AG10803 (cell line): ENCODE results near the gene ERRFI1.

Experiments
- DNase-seq: peaks from one replicate; pipeline ENCODE4 v3.0.0; 2010; ENCODE audit warnings: low read depth
- H3K4me3 ChIP-seq: 2 replicates; pipeline ENCODE4 v1.5.1; 2011; ENCODE audit warnings: mild to moderate bottlenecking, low read length, control low read depth
- CTCF ChIP-seq: conservative IDR thresholded peaks from 2 replicates; pipeline ENCODE4 v1.5.1; 2011; ENCODE audit warnings: mild to moderate bottlenecking, low read length, control low read depth, inconsistent platforms

The ERRFI1 gene

GRCh38 chr1:8002329-8002910 lies 23.7 kb downstream of the ERRFI1 start:
- no peak for TF ChIP-seq CTCF
- H3K4me3 ChIP-seq: no peak overlapping the region
- no peak for DNase-seq

GRCh38 chr1:7995437-7995836 lies 30.7 kb downstream of the ERRFI1 start:
- no peak for DNase-seq
- H3K4me3 ChIP-seq: no peak overlapping the region
- no peak for TF ChIP-seq CTCF

DNA sequence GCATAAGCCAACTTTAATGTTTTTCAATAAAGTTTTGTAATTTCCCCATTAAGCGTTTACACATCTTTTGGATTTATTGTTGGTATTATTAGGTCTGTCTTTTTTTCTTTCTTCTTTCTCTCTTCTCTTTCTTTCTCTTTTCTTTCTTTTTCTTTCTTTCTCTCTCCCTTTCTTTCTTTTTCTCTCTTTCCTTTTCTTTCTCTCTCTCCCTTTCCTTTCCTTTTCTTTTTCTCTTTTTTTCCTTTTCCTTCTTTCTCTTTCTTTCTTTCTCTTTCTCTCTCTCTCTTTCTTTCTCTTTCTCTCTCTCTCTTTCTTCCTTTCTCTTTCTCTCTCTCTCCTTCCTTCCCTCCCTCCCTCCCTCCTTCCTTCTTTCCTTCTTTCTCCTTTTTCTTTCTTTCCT lies 31.3 kb downstream of the ERRFI1 start:
- H3K4me3 ChIP-seq: no peak overlapping the region
- TF ChIP-seq CTCF: no peak
- no peak for DNase-seq

GRCh38 chr1:7993593-7994479 lies 32.3 kb downstream of the ERRFI1 start:
- TF ChIP-seq CTCF: no peak
- peak; percentile 57 for DNase-seq
- H3K4me3 ChIP-seq: no peak overlapping the region

DNA sequence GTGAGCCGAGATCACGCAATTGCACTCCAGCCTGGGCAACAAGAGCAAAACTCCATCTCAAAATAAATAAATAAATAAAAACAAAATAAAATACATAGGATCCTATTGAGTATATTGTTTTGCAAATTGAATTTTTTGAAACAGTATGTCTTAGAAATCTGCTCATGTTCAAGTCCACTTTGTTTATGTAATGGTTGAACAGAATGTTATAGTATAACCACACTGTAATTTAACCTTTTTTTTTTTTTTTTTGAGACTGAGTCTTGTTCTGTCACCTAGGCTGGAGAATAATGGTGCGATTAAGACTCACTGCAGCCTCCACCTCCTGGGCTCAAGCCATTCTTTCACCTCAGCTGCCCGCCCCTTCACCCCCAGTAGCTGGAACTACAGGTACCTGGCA lies 33.2 kb downstream of the ERRFI1 start:
- no peak for DNase-seq
- no peak for TF ChIP-seq CTCF
- no peak overlapping the region for H3K4me3 ChIP-seq

DNA sequence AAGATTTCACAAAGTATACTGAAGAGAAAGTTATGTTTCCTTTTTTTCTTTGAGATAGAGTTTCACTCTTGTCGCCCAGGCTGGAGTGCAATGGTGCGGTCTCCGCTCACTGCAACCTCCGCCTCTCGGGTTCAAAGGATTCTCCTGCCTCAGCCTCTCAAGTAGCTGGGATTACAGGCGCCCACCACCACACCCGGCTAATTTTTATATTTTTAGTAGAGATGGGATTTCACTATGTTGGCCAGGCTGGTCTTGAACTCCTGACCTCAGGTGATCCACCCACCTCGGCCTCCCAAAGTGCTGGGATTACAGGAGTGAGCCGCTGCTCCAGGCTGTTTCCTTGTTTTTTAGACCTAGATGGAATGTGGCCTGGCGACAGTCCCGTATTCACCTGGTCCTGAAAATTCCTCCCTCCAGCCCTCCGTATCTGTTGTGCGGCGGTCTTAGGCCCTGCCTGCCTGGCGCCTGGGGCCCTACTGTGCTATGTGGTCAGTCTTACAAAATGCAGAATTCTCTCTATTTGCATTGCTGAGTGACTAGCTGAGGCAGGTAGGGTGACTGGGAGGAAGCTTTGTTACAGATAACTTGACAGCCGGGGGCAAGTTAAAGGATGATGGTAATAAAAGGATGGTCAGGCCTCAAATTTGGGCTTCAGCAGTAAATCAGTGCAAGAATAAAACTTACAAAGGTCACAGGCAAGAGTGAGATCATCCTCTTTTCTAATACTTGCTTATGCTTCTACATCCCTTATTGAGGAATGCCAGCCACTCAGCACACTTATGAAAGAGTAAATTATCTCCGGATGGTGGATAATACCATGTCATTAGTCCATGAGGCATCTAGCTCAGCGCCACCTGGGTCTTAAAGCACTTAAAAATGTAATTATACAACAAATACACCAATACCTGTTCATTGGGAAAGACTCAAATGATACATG lies 34.3 kb downstream of the ERRFI1 start:
- no peak for TF ChIP-seq CTCF
- H3K4me3 ChIP-seq: no peak overlapping the region
- peak; percentile 37 for DNase-seq
